Nephron progenitor cell (in vitro differentiated cells): Measurements from ENCODE around the gene OLAH.

Source experiments
- DNase-seq: peaks from one replicate; pipeline ENCODE4 v3.0.0; 2021
- H3K27ac Mint-ChIP-seq: 2 replicates; pipeline ENCODE4 v1.8.0; 2021; ENCODE audit warnings: mild to moderate bottlenecking, moderate library complexity, mixed read lengths
- H3K27me3 Mint-ChIP-seq: 2 replicates; pipeline ENCODE4 v1.8.0; 2021; ENCODE audit warnings: mild to moderate bottlenecking, low read depth, mixed read lengths; ENCODE audit not compliant: poor library complexity
- H3K36me3 Mint-ChIP-seq: 2 replicates; pipeline ENCODE4 v1.8.0; 2021; ENCODE audit warnings: low read depth, mixed read lengths
- H3K4me1 Mint-ChIP-seq: 2 replicates; pipeline ENCODE4 v1.8.0; 2021; ENCODE audit warnings: mixed read lengths
- H3K4me3 Mint-ChIP-seq: 2 replicates; pipeline ENCODE4 v1.8.0; 2021; ENCODE audit warnings: mild to moderate bottlenecking, moderate library complexity, mixed read lengths
- H3K9me3 Mint-ChIP-seq: 2 replicates; pipeline ENCODE4 v1.8.0; 2021; ENCODE audit warnings: mild to moderate bottlenecking, moderate library complexity, mixed read lengths
- TF ChIP-seq, protein P1 (sequence below): fragments of 200-600 bp; sonication (generic); IDR thresholded peaks from 2 replicates; pipeline ENCODE4 v1.5.0; 2021; ENCODE audit warnings: antibody characterized with exemption

Gene OLAH

DNA sequence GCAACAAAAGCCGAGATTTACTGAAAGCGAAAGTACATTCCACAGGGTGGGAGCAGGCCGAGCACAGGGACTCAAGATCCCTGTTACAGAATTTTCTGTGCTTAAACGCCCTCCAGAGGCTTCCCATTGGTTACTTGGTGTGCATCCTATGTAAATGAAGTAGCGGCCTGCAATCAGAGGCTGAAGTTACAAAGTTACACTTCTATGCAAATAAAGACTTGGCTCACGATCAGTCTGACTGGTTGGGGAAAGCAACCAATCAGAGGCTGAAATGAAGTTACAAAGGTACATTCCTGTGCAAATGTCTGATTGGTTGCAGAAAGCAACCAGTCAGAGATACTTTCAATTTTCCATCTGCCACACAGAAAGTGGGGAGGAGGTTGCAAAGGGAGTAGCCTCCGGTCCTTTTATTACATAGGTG lies 40.8 kb downstream of the OLAH start:
- Mint-ChIP-seq H3K4me3 (no peak overlapping the region), H3K9me3 (no peaks in the 10 kb centered on the region), H3K27me3 (peaks cover 10% of the 10 kb centered on the region), H3K4me1 (peaks cover 22% of the 10 kb centered on the region), H3K36me3 (no peaks in the 10 kb centered on the region), H3K27ac (no peak overlapping the region)
- TF ChIP-seq, protein P1, sequence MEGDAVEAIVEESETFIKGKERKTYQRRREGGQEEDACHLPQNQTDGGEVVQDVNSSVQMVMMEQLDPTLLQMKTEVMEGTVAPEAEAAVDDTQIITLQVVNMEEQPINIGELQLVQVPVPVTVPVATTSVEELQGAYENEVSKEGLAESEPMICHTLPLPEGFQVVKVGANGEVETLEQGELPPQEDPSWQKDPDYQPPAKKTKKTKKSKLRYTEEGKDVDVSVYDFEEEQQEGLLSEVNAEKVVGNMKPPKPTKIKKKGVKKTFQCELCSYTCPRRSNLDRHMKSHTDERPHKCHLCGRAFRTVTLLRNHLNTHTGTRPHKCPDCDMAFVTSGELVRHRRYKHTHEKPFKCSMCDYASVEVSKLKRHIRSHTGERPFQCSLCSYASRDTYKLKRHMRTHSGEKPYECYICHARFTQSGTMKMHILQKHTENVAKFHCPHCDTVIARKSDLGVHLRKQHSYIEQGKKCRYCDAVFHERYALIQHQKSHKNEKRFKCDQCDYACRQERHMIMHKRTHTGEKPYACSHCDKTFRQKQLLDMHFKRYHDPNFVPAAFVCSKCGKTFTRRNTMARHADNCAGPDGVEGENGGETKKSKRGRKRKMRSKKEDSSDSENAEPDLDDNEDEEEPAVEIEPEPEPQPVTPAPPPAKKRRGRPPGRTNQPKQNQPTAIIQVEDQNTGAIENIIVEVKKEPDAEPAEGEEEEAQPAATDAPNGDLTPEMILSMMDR, result no peak
- DNase-seq, result no peak

DNA sequence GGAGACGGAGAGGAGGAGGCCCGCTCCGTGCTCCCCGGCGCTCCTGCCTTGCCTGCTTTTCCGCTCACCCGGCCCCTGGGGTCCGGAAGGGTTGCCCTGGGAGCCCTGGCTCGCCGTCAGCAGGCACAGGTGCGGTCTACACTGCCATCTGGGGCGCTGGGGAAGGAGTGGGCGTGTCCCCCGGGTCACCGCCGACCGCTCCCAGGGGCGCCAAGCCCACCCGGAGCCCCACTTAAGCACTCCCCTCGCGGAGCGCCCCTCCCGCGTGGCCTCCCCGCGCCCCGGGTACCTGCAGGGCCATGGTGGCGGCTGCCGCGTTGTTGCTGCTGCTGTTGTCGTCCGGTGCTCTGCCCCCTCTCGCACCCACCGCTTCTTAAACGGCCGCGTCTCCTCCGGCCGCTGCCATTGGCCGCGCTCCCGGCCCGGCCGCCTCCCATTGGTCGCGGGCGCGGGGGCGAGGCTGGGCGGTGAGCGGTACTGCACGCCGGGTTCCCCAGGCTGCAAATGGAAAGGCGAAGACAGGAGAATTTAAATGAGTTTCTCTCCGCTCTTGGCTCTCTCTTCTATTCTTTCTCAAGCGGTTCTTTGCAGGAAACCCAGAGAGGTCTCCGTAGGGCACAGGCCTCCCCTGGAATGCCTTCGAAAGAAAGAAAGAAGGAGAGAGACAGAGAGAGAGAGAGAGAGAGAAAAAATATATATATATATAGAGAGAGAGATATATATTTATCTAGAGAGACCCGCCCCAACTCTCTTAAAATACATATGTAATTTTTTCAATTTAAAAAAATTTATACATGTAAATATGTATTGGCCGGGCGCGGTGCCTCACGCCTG lies 44.9 kb downstream of the OLAH start, which contains the start of gene ACBD7:
Gene ACBD7, minus strand, starts transcription at position 349 of the 834 bp plus-strand sequence. Its CDS starts 48 bp downstream, at position 301.
- Mint-ChIP-seq H3K4me1 (peaks cover 7% of the 10 kb centered on the region), H3K27me3 (peaks cover 13% of the 10 kb centered on the region), H3K36me3 (peaks cover 1% of the 10 kb centered on the region), H3K4me3 (peak within 1 kb of the TSS; percentile 72), H3K27ac (no peak within 1 kb of the TSS), H3K9me3 (peaks cover 3% of the 10 kb centered on the region)
- peak; percentile 86 for DNase-seq
- TF ChIP-seq, protein P1, result peak; percentile 43

DNA sequence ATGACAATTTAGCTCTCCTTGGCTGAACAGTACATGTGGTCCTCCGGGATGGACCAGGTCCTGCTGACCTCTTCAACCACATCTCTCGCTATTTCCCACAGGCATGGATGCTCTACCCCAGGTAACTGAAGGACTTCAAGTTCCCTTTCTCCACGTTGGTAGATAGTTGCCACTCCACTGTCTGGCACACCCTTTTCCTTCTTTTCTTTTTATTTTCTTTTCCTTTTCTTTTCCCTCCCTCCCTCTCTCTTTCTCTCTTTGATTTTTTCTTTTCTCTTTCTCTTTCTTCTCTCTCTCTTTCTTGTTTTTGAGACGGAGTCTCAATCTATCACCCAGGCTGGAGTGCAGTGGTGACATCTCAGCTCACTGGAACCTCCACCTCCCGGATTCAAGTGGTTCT lies 47.7 kb downstream of the OLAH start:
- no peak overlapping the region for H3K4me3 Mint-ChIP-seq
- TF ChIP-seq, protein P1, result no peak
- DNase-seq, result no peak
- peaks cover 3% of the 10 kb centered on the region for H3K36me3 Mint-ChIP-seq
- H3K27me3 Mint-ChIP-seq, result peaks cover 18% of the 10 kb centered on the region
- H3K4me1 Mint-ChIP-seq, result peaks cover 10% of the 10 kb centered on the region
- peaks cover 3% of the 10 kb centered on the region for H3K9me3 Mint-ChIP-seq
- no peak overlapping the region for H3K27ac Mint-ChIP-seq

DNA sequence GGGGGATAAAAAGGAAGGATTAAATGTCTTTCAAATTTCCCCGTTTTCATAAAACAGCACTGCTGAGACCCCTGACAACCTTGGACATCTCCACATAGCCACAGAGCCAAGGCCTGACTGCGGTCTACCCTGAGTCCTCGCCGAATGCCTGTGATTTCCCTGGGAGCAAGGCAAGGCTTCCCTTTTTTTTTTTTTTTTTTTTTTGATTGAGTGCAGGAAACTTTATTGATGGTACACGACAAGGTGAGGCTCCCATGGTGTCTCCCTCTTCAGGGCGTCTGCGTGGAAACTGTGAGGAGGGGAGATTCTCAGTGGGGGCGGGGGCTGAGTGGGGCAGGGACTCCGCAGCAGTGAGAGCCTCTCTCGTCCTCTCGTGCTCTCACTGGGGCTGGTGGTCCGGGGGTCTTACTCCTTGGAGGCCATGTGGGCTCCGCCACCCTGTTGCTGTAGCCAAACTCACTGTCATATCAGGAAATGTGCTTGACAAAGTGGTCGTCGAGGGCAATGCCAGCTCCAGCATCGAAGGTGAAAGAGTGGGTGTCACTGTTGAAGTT lies 49.2 kb downstream of the OLAH start:
- no peak for DNase-seq
- Mint-ChIP-seq H3K9me3 (peaks cover 3% of the 10 kb centered on the region), H3K4me1 (peaks cover 19% of the 10 kb centered on the region), H3K36me3 (peaks cover 3% of the 10 kb centered on the region), H3K4me3 (no peak overlapping the region), H3K27ac (no peak overlapping the region), H3K27me3 (peaks cover 14% of the 10 kb centered on the region)
- TF ChIP-seq, protein P1, result no peak

DNA sequence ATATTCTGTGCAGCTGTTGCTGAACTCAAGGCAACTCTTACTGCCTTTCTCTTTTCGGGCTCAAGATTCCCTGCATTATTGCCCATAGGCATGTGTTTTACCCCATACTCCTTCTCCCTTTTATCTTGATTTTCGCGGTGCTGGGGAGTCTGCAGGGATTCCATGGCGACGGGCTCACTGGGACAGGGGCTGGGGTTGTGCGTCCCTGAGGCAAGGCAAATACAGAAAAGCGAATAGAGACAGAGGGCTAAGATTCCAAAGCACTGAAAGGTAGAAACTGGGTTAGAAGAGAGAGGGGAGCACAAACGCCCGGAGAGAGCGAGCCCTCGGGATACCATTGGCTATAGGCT lies 52.9 kb downstream of the OLAH start:
- peak overlapping the region; percentile 64 for H3K27ac Mint-ChIP-seq
- peak overlapping the region; percentile 99 for H3K4me3 Mint-ChIP-seq

More for the DNA sequence above, 52.9 kb downstream of the OLAH start:
- no peak for DNase-seq
- peaks cover 3% of the 10 kb centered on the region for H3K9me3 Mint-ChIP-seq
- TF ChIP-seq, protein P1, result no peak
- H3K36me3 Mint-ChIP-seq, result peaks cover 14% of the 10 kb centered on the region
- H3K27me3 Mint-ChIP-seq, result peaks cover 16% of the 10 kb centered on the region
- H3K4me1 Mint-ChIP-seq, result peaks cover 37% of the 10 kb centered on the region
